Stimulated activated CD8-positive, alpha-beta memory T cell treated with anti-CD3 and anti-CD28 coated beads, Interleukin-7, amount 100 ng/mL, for 48 hours (primary cell): Measurements from ENCODE around the gene LPAR5.
"Not testable (repeated sequence)": the region's sequence is repeated elsewhere in the genome, so short reads cannot be mapped to it uniquely, and the experiment has no call there.

ENCODE experiments used
- DNase-seq, 2 donors: peaks; one replicate each; pipeline ENCODE4 v3.0.0-alpha.2; 2020; ENCODE audit warnings: low read depth in 1 of 2; ENCODE audit errors: extremely low read depth in 1 of 2

Gene LPAR5

GRCh38 chr12:6607751-6608591 is 27.8 kb downstream of the LPAR5 start:
- DNase-seq: no peak

GRCh38 chr12:6606331-6607131 is 29.2 kb downstream of the LPAR5 start:
- no peak for DNase-seq

GRCh38 chr12:6605421-6606330 is 30.1 kb downstream of the LPAR5 start:
- DNase-seq: no peak

- DNase-seq: no peak
Measured at GRCh38 chr12:6604259-6605029, 31.3 kb downstream of the LPAR5 start.

- no peak for DNase-seq
Measured at GRCh38 chr12:6603095-6603567, 32.6 kb downstream of the LPAR5 start.

GRCh38 chr12:6602526-6602925 is 33.2 kb downstream of the LPAR5 start:
- DNase-seq: no peak

GRCh38 chr12:6595673-6596072 is 40.1 kb downstream of the LPAR5 start:
- not testable (repeated sequence) for DNase-seq

GRCh38 chr12:6592087-6592486 is 43.7 kb downstream of the LPAR5 start:
- no peak for DNase-seq

- DNase-seq: not testable (repeated sequence)
Measured at GRCh38 chr12:6586569-6586968, 49.2 kb downstream of the LPAR5 start.

- no peak for DNase-seq
Measured at GRCh38 chr12:6584293-6584692, 51.5 kb downstream of the LPAR5 start.

- DNase-seq: no peak
Measured at GRCh38 chr12:6582959-6583358, 52.8 kb downstream of the LPAR5 start.

GRCh38 chr12:6582196-6582595 is 53.6 kb downstream of the LPAR5 start:
- DNase-seq: no peak

- no peak for DNase-seq
Measured at GRCh38 chr12:6575648-6576047, 60.1 kb downstream of the LPAR5 start.

GRCh38 chr12:6574576-6575295 is 61.0 kb downstream of the LPAR5 start:
- DNase-seq: peak in 1 of 2 donors; percentile 34

- no peak for DNase-seq
Measured at GRCh38 chr12:6573001-6573400, 62.8 kb downstream of the LPAR5 start.

- DNase-seq: peak in 1 of 2 donors; percentile 27
Measured at GRCh38 chr12:6570264-6570887, 65.4 kb downstream of the LPAR5 start.

GRCh38 chr12:6569786-6570185 is 66.0 kb downstream of the LPAR5 start:
- no peak for DNase-seq

- no peak for DNase-seq
Measured at GRCh38 chr12:6569312-6569711, 66.4 kb downstream of the LPAR5 start.
